HG03378 (cell line): ENCODE results near the gene GBX2.

Experiments
- ATAC-seq: cut with Tn5 transposase; IDR thresholded peaks from one replicate; pipeline ENCODE4 v1.9.1; 2021; ENCODE audit warnings: mild to moderate bottlenecking, moderate library complexity; ENCODE audit not compliant: unreplicated experiment

GBX2 gene

DNA sequence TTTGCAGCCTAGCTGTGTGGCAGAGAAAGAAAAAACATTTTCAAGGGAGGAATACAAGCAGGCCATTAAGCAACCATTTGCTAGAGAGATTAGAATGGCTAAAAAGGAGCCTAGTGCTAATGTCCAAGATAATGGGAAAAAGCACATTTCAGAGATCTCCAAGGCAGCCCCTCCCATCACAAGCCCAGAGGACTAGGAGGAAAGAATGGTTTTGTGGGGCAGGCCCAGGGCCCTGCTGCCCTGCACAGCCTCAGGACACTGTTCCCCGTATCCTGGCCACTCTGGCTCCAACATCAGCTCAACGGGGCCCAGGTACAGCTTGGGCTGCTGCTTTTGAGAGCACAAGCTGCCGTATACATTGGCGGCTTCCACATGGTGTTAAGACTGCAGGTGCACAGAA, 16.5 kb upstream of the GBX2 start:
- no peak for ATAC-seq

DNA sequence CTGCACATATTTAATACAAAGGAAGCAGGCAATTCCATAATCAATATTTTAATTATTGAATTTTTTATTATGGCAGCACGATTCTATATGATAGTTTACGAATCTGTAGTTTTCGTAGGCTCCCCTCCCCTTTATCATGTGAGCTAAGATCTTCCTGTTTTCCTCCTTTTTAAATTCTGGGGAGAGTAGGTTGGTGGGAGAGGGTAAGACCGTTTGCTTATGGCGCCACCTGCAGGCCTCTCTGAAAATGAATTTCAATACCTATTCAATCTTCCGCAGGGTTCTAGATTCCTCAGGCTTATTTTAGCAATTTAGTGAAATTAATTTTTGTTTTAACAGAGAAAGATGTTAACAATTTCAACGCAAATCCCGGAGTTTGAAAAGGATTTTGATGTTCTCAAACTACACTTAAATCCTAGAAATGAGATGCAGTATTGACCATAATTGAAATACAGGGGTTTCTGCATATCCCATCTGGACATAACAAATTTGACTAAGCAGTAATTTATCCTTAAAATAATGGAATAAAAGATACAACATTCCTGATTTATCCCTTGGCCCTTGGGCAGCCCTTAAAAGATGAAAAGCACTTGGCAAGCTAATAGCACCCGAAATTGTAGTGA, 12.8 kb upstream of the GBX2 start:
- no peak for ATAC-seq

DNA sequence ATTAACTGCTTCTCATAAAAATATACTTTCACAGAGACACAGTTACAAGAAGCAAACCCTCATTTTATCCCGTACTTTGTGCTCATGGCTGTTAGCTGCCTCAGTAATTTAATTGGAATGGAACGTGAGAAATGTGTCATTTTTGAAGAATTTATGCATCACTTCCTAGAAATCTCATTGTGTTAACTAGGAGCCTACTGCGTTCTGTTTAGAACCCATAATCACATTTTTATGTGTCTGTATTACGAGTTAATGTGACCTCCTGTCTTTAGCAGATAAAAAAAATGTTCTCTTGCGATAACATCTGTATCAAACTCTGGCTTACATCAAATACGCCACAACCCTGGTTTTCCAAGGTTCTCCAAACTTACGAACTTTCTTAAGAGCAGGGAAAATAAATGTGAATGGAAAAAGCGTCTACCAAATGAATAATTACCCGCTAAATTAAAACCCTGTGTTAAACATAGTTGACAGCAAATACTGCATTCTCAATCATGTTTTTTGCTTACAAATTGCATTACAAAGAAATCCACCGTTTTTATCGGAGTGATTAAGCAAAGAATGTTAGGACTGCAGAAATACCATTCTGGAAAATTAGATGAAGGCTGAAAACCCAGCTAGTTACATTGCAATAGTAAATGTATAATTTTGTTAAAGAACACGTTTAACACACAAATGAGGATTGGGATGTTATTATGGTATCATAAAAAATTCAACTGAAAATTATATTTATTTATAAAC, 12.1 kb upstream of the GBX2 start:
- ATAC-seq, result no peak

DNA sequence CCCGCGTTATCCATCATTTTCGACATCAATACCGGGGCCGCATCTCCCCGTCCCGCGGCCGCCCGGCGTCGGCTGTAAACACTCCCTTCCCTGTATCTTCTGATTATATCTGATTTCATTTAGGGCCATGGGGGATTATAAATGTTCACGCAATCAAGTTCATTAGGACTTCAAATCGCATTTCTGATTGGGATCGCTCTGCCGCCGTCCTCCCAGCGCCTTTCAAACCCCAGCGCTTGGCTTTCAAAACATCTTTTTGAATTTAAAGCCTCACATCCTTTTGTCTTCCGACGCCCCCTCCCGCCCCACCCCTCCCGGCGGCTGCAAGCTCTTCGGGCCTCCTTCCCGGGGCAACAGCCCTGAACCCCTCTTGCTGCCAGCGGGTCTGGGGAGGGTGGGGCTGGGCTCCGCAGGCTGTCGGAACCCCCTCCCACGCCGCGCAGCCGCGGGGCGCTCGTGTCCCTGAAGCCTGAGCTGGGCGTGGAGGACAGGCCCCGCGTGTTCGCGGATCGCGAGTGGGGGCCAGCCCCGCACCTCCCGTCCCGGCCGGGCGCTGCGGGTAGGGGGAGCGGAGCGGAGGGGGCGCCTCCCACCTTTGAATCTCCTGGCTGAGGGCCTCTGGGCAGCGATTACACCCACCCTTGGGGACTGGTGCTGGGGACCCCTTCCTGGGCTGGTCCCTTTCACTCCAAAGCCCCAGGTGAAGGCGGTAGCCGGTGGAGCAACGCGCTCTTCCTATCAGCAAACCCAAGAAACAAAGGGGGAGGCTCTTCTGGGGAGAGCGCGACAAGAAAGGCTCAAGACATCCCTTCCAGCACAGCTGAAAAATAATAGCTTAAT, 11.3 kb upstream of the GBX2 start:
- ATAC-seq, result no peak

DNA sequence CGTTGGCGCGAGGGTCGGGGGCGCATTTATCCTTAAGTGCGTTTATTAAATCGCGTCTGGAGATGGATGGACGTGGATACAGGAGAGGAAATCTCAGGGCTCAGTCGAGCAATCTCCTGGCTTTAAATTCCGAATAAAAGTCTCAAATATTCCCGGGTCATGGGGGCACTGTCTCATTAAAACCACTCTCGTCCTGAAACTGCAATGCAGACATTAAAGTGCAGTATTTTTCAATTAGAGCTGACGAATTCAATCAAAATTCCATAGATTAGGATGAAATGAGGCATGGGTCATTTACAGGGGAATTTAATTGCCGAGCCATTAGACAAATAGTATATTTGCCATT, 10.7 kb upstream of the GBX2 start:
- no peak for ATAC-seq

DNA sequence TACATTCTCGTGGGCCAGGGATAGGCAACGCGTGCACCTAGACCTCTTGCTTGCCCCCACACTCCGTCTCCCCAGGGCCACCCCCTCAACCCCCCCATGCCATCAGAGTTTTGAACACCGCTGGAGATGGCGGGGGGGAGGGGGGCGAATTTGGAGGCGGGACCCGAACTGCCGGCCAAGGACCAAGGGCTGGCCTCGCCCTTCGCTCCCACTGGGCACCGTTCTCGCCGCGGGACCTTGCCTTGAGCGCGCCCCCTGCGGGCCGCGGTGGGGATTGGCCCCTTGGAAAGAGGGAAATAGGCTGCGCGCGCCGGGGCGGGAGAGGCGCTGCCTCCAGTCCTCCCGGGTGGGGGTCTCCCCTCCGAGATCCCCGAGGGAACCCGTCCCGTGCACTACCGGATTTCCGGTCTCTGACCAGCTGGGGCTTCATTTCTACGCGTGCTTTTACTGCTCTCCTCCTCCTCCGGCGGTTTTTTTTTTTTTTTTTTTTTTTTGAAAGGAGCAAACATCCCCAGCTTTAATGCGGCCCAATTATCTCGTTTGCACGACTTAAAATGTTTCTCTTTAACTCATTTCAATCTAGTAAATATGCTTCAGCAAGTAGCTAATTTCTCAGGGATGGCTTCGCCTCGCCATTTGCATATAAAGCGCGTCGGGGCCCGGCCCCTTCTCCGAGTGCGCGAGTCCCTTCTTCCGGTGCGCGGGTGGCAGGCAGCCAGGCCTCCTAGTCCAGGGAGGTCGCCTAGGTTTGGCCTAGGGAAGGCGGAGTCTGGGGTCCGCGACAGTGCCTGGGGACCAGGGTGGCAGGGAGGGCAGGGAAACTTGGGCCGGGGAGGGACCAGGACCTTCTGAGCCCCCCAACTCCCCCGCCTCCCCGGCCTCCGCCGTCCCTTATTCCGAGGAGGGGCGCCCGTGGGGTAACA, 10.0 kb upstream of the GBX2 start:
- no peak for ATAC-seq

DNA sequence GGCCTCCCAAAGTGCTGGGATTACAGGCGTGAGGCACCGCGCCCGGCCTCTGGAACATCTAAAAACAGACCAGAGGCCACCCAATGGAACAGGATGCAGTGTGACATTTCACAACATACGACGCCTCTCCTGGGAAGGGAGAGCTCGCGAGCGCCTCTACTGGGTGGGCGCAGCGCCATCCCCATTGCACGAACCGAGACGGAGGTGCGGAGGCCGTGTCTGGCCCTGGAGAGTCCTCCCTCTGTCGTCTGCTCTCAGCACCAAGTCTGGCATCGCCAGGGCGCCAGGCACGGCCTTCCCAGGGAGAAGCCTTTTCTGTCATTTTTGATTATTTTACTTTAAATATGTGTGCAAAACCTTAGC, 9.4 kb upstream of the GBX2 start:
- no peak for ATAC-seq

DNA sequence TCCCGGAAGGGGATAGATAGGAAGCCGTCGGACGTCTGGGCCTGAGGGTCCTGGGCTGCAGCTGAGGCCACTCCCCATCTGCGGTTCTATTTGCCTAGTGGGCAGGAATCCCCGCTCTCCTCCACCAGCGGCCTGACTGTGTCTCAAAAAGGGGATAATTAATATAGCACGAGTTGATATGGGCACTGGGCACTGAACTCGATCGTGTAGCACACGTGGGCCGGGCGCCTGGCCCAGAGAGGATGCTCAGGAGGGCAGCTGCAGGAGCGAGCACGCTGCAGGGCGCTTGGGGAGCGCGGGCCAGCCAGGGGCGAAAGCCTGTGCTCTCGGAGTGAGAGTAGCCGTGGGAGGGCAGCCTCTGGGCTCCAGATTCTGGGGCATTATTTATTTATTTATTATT, 8.8 kb upstream of the GBX2 start:
- ATAC-seq, result no peak

DNA sequence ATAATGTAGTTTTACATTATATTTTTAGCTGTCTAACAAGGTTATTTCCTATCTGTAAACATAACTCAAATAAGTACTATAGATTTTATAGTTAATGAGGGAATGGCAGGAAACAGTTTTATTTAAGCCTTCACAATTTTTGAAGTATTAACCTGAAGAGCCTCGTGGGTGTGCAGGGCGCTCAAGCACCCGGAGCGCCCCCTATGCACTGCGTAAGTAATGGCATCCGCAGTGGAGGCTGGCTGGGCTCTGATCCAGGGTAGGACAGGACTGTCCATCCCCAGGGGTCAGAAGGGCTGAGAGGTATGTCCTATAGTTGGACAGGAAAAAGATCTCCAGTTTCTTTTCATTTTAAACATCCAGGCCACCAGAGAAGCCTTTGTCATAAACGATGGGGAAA, 8.2 kb upstream of the GBX2 start:
- ATAC-seq, result no peak

DNA sequence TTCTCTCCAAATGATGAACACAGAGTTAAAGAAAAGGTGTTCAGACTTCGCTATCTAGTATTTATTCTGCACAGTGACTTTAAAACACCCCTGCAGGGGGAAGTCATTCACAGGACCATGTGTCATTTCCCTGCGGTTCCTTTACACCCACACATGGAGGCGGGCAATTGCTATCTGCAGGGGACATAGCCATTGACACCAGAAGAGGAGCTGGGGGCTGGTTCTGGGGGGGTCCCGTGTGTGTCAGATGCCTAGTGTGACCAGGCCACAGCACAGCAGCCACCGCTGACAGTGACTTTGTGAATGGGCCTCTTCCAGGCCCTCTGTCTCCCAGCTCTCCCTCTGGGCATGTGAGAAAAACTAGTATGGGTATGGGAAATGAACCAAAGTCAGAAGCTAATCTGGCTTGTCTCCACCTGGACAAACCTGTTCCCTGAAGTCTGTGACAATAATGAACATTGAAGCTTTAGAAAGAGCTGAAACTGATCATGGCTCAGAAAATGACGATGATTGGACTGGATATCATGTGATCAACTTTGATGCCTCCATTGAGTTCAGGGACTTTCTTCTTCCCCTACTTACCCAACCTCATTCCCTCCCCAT, 7.5 kb upstream of the GBX2 start:
- ATAC-seq, result no peak

DNA sequence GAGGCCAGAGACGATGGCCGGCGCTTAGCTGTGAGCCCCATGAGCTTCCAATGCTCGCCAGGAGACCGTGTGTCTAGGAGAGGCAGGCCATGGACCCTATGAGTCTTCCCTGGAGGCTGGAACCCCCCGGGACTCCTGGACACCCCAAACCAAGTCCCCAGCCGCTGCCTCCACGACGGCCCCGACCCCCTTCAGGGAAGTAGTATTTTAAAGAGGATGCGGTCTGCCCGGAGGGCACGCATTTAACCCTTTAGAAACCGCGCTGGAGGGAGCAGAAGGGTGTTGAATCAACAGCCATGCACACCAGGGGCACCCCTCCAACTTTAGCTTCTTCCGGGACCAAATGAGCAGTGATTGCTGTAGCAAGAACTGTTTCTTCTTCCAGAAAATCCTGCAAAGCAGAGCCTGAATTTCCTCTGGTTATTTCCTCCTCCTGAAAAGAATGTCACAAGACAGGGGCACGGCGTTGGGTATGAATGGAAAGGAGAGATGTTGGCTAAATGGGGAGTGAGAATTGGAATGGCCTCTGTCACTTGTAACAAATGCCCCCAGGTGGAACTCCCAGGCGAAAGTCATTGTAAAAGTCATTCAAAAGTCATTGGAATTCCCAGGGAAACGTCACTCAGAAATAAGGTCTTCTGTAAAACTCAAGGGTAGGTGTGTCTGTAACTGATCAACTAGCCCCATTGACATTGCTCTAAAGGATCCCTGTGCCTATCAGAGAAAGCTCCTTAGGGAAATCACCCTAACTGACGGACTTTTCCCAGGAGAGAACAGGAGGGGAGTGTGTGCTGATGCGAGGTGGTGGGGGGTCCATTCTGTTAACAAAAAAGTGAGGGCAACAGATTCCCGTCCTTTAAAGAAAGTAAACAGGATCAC, 5.8 kb upstream of the GBX2 start:
- ATAC-seq, result no peak

DNA sequence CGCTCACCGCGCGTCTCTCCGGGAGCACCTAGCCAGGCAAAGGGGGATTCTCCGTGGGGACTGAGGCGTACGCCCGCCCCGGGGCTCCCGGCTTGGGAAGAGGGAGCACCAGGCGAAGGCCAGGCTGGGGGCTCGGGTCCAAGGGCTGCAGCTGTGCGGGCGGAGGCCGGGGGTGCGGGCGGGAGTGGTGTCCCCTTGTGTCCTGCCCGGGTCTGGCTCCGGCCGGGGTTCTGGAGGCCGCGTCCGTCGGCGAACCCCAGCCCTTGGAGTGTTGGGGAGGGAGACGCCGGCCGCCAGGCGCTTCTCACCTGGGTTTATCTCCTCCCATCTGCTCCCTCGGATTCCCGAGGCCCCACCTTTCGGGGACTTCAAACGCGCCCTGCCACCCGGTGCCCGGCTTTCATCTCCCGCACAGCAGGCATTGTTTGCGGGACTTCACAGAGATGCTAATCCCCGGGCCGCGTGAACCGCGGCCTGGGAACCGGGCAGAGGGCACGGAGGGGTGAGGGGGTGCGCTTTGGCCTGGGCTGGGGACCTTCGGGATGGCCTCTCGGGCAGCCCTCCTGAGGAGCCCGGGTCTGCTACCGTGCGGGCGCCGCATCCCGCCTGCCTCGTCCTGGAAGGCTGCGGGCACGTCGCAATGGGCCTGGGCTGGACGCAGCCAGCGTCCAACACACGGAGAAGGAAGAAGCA, 5.0 kb upstream of the GBX2 start:
- ATAC-seq, result no peak

DNA sequence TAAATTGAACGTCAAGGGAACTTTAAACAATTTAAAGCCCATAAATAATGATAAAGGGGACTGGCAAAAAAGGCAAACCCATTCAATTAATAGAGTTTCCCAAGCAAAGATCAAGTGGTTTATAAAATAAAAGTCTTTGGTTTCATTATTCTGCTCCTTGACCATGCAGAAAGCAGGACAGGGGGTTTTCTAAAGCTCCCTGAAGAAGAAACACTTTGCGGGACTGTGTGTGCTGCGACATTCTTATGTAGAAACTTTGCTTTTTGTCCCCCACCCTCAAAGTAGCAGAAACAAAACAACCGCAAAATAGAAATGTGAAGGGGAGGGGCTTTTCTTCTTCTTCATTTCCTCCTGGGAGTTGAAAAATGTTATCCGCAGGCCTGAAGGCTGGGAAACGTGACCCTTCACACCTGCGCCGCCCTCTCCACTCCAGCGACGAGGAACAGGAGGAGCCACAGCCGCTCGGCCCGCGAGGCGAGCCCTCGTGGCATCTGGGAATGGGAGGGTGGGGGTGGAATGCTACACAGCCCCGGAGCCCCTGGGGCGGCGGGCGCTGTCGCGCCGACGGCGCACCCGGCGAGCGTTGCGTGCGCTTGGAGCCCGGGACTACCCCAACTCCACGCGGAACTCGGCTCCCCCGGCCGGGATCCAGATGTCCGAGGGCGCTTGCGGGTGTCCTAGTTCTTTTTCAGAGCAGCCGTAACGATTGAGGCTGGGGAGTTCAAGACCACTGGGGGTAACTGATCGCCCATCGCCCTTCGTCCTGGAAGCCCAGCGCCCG, 4.3 kb upstream of the GBX2 start:
- no peak for ATAC-seq

DNA sequence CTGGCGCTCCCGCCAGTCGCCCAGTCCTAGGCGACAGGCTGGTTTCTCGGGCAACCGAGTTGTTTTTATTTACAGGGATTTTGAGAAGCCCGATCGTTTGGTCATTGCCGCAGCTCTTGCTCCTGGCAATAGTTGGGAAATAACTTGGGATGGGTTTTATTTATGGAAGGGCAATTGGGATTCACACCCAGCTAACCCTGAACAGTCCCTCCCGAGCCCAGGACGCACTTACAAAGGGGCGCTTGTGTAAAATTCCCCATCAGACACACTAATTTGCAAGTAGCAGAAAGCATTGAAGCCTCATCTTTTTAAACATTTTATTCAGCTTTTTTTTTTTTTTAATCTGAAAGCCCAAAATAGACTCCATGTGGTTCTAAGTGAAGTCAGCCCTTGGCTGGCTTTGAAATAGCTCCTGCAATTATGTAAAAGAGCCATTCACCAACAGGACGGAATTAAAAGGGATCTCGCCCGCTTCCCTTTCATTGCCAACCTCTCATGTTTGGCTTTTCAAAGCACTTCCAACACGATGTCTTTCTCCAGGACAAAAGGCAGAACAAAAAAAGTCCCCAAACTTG, 3.6 kb upstream of the GBX2 start:
- no peak for ATAC-seq

DNA sequence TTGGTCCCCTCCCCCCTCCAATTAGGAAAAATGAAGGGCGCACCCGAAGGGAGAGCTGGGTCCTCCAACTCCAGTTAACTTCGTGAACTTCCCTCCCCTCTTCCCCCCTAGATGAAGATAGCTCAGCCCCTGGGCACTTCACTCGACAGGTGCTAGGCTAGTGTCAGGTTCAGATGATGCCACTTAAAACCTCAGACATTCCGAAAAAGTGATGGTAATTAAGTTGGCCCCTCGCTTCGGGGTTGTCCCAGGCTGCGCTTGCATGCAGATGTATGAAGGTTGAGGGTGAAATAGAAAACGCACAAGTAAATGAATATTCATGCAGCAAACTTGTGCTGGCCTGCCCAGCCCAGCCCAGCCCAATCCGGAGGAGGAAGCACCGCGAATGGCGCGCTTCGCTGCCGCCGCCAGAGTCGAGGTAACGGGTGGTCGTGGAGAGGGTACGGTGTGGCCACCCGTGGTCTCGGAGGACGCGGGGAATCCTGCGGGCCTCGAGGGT, 3.0 kb upstream of the GBX2 start:
- ATAC-seq, result no peak

DNA sequence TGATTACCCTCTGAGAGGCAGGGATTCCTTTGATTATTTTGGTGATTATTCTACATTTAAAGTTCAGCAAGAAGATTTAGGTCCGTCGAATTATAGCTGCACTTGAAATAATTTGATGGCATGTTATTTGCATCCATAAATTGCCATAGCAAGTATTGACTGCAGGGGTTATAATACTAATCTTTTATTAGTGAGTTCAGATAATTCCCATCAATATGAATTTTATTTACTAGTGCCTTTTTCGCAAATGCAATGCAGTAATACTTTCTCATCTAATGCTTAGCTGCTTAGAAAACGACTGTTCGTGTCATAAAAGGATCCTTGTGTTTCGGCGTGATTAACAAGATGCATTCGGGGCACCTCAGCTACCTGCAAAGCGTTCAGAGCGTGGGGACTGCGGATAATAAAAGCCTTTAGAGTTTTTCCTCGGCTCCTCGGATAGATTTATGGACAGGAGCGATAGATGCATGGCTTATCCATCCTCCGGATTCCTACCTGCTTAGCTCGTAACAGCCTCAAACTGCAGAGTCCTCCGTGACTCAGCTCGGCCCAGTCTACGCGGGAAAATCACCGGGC, 2.5 kb upstream of the GBX2 start:
- ATAC-seq, result no peak

DNA sequence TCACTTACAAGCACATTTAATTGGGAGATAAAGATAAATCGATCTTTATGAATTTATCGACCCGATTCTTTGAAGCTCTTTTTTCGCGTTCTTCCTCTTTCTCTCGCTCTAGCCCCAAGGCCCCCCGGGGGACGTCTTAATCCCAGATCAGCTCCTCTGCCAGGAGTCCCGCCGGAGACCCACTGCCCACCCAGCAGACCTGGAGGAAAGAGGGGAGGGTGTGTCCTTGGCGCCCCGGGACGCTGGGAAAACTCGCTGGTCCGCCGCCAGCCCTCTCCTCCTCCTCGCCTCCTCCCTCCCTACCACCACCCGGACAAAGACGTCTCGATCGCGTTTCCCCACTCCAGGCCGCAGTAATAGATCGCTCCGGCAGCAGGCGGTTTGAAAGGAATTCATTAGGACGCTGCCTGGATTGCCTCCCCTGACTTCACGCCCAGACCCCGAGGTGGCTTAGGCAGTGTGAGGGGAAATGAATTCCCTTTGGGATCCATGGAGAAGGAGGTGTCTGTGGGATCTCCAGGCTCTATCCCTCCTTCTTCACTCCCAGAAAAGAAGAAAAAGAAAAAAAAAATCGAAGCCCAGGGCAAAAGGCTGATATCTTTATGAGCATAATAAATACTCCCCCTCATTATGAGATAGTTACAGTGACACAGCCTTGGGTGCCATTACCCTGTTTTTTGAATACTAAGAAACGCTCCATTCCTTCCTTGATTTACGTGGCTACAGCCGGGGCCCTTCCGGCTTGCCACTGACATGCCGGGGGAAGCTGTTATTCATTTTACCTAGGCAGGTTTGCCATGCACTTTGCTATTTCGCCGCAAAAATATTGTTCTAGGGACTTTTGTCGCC, 1.8 kb upstream of the GBX2 start:
- ATAC-seq, result no peak
